ENCODE data around the gene OSBPL10. TPM values are rescaled to one million over a fixed set of nuclear protein-coding genes. Genes with fewer than 3 reads are reported as not detected.
"Not testable (repeated sequence)": the region's sequence is repeated elsewhere in the genome, so short reads cannot be mapped to it uniquely, and the experiment has no call there.

OSBPL10 gene
- total and polyA plus RNA-seq, 3 donors from 2014 or later, result 113 to 175 (median 160) TPM

- no peak for DNase-seq
- TF ChIP-seq POLR2A (IDR thresholded peaks at IDR 0.05), result no peak
- TF ChIP-seq, protein P1, sequence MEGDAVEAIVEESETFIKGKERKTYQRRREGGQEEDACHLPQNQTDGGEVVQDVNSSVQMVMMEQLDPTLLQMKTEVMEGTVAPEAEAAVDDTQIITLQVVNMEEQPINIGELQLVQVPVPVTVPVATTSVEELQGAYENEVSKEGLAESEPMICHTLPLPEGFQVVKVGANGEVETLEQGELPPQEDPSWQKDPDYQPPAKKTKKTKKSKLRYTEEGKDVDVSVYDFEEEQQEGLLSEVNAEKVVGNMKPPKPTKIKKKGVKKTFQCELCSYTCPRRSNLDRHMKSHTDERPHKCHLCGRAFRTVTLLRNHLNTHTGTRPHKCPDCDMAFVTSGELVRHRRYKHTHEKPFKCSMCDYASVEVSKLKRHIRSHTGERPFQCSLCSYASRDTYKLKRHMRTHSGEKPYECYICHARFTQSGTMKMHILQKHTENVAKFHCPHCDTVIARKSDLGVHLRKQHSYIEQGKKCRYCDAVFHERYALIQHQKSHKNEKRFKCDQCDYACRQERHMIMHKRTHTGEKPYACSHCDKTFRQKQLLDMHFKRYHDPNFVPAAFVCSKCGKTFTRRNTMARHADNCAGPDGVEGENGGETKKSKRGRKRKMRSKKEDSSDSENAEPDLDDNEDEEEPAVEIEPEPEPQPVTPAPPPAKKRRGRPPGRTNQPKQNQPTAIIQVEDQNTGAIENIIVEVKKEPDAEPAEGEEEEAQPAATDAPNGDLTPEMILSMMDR (IDR thresholded peaks at IDR 0.05), result no peak
- 83 to 94% methylated on average over 3 of the region's 3 CpGs for WGBS, 2 donors
- H3K27ac ChIP-seq, result no peak overlapping the region
- no peaks in the 10 kb centered on the region for H3K9me3 ChIP-seq
- no peaks in the 10 kb centered on the region for H3K4me1 ChIP-seq
- no peaks in the 10 kb centered on the region for H3K36me3 ChIP-seq (ENCODE audit: low read depth, missing control alignments)
- no peaks in the 10 kb centered on the region for H3K27me3 ChIP-seq
- intact Hi-C loops (cut with DNase I; ENCODE audit: low total_unique reads), result no loop called here
- H3K4me3 ChIP-seq, result no peak overlapping the region
Measured at GRCh38 chr3:31690771-31691170, 290.3 kb downstream of the OSBPL10 start.

- intact Hi-C loops (cut with DNase I; ENCODE audit: low total_unique reads); H3K27me3 ChIP-seq; H3K4me3 ChIP-seq; H3K4me1 ChIP-seq; H3K36me3 ChIP-seq (ENCODE audit: low read depth, missing control alignments); H3K9me3 ChIP-seq; DNase-seq; H3K27ac ChIP-seq: not testable (repeated sequence)
- 90 to 91% methylated on average over 4 of the region's 4 CpGs for WGBS, 2 donors
Measured at GRCh38 chr3:31689523-31689922, 291.5 kb downstream of the OSBPL10 start.

GRCh38 chr3:31688984-31689383, 292.1 kb downstream of the OSBPL10 start:
- no peaks in the 10 kb centered on the region for H3K27me3 ChIP-seq
- no peak for TF ChIP-seq POLR2A (IDR thresholded peaks at IDR 0.05)
- TF ChIP-seq, protein P1 (IDR thresholded peaks at IDR 0.05), result no peak
- H3K4me3 ChIP-seq, result no peak overlapping the region
- 74 to 82% methylated on average over 1 of the region's 1 CpG for WGBS, 2 donors
- no peak overlapping the region for H3K27ac ChIP-seq
- no peaks in the 10 kb centered on the region for H3K36me3 ChIP-seq (ENCODE audit: low read depth, missing control alignments)
- H3K9me3 ChIP-seq, result no peaks in the 10 kb centered on the region
- no peak for DNase-seq
- intact Hi-C loops (cut with DNase I; ENCODE audit: low total_unique reads), result no loop called here
- no peaks in the 10 kb centered on the region for H3K4me1 ChIP-seq

- Histone ChIP-seq H3K36me3 (ENCODE audit: low read depth, missing control alignments) (no peaks in the 10 kb centered on the region), H3K4me1 (no peaks in the 10 kb centered on the region), H3K4me3 (no peak overlapping the region), H3K9me3 (no peaks in the 10 kb centered on the region), H3K27me3 (no peaks in the 10 kb centered on the region), H3K27ac (no peak overlapping the region)
- 94 to 98% methylated on average over 6 of the region's 6 CpGs for WGBS, 2 donors
- no peak for DNase-seq
- TF ChIP-seq, protein P1 (IDR thresholded peaks at IDR 0.05), result peak in 1 of 3 experiments; percentile 6
- TF ChIP-seq POLR2A (IDR thresholded peaks at IDR 0.05), result no peak
- intact Hi-C loops (cut with DNase I; ENCODE audit: low total_unique reads), result no loop called here
Measured at GRCh38 chr3:31687020-31687802, 293.9 kb downstream of the OSBPL10 start.

GRCh38 chr3:31680072-31680870, 300.8 kb downstream of the OSBPL10 start:
- Histone ChIP-seq H3K27ac (no peak overlapping the region), H3K4me1 (no peaks in the 10 kb centered on the region), H3K27me3 (no peaks in the 10 kb centered on the region), H3K4me3 (no peak overlapping the region), H3K9me3 (no peaks in the 10 kb centered on the region), H3K36me3 (ENCODE audit: low read depth, missing control alignments) (no peaks in the 10 kb centered on the region)
- WGBS, 2 donors, result 67 to 81% methylated on average over 5 to 10 of the region's 10 CpGs
- intact Hi-C loops (cut with DNase I; ENCODE audit: low total_unique reads), result no loop called here
- no peak for DNase-seq
- no peak for TF ChIP-seq POLR2A (IDR thresholded peaks at IDR 0.05)
- TF ChIP-seq, protein P1 (IDR thresholded peaks at IDR 0.05), result no peak
